Gastroesophageal sphincter (tissue), 3 donors: ENCODE results near the gene CRYAA.

ENCODE experiments used
- CTCF ChIP-seq, 4 experiments: fragments of 200-600 bp in 2 of 4; fragments of 450-650 bp in 2 of 4; sonication (generic) in 1 of 4; IDR thresholded peaks; one replicate each; pipeline ENCODE4 v1.5.1; 2017 to 2019; ENCODE audit warnings: antibody characterized with exemption in 4 of 4, mild to moderate bottlenecking in 2 of 4, moderate library complexity in 2 of 4
- EP300 ChIP-seq: sonication (generic); formaldehyde crosslinking; IDR thresholded peaks from one replicate; pipeline ENCODE4 v1.6.1; 2017; ENCODE audit warnings: antibody characterized with exemption, mild to moderate bottlenecking
- POLR2A ChIP-seq, 2 donors: fragments of 450-650 bp; IDR thresholded peaks; one replicate each; pipeline ENCODE4 v1.6.1; 2017; ENCODE audit warnings: antibody characterized with exemption in 2 of 2, mild to moderate bottlenecking in 2 of 2, moderate library complexity in 1 of 2
- POLR2AphosphoS5 ChIP-seq: sonication (generic); formaldehyde crosslinking; IDR thresholded peaks from one replicate; pipeline ENCODE4 v1.6.1; 2017; ENCODE audit warnings: antibody characterized with exemption

- TF ChIP-seq CTCF (IDR thresholded peaks at IDR 0.05) (no peak), POLR2A (IDR thresholded peaks at IDR 0.05) (no peak), POLR2AphosphoS5 (no peak), EP300 (no peak)
Observed at GRCh38 chr21:43193651-43194302, 25.0 kb downstream of the CRYAA start.
